Stimulated activated CD4-positive, alpha-beta T cell treated with anti-CD3 and anti-CD28 coated beads, TNF-alpha, amount 100 ng/mL, for 4 hours (primary cell): ENCODE measurements around the gene OR51B4.
"Not testable (repeated sequence)": the region's sequence is repeated elsewhere in the genome, so short reads cannot be mapped to it uniquely, and the experiment has no call there.

ENCODE experiments used
- DNase-seq, 3 experiments: peaks; one replicate each; pipeline ENCODE4 v3.0.0-alpha.2; 2020; ENCODE audit warnings: low read depth in 3 of 3

Gene OR51B4

GRCh38 chr11:5274395-5274794, 27.4 kb downstream of the OR51B4 start:
- no peak for DNase-seq

- DNase-seq: no peak
Observed at GRCh38 chr11:5272395-5273017, 29.2 kb downstream of the OR51B4 start.

- DNase-seq: no peak
Observed at GRCh38 chr11:5269715-5270147, 32.0 kb downstream of the OR51B4 start, which contains the start of gene HBE1. Gene HBE1, minus strand, starts transcription at chr11:5269945. Its CDS starts 55 bp downstream, at chr11:5269890.

GRCh38 chr11:5267033-5267563, 34.6 kb downstream of the OR51B4 start:
- DNase-seq: no peak

GRCh38 chr11:5266609-5267008, 35.1 kb downstream of the OR51B4 start:
- DNase-seq: no peak

GRCh38 chr11:5265832-5266231, 35.9 kb downstream of the OR51B4 start:
- DNase-seq: no peak

GRCh38 chr11:5258543-5259262, 43.0 kb downstream of the OR51B4 start:
- no peak for DNase-seq

- DNase-seq: no peak
Observed at GRCh38 chr11:5257296-5257695, 44.5 kb downstream of the OR51B4 start.

GRCh38 chr11:5254646-5255413, 46.9 kb downstream of the OR51B4 start, which contains the start of gene HBG2:
Gene HBG2, minus strand, starts transcription at chr11:5254781. Its CDS starts 53 bp downstream, at chr11:5254728.
- DNase-seq: not testable (repeated sequence)

GRCh38 chr11:5254023-5254422, 47.7 kb downstream of the OR51B4 start:
- DNase-seq: not testable (repeated sequence)

- not testable (repeated sequence) for DNase-seq
Observed at GRCh38 chr11:5253440-5253839, 48.3 kb downstream of the OR51B4 start.

- no peak for DNase-seq
Observed at GRCh38 chr11:5252919-5253265, 48.9 kb downstream of the OR51B4 start.

GRCh38 chr11:5252192-5252918, 49.4 kb downstream of the OR51B4 start:
- no peak for DNase-seq

GRCh38 chr11:5251746-5252145, 50.0 kb downstream of the OR51B4 start:
- DNase-seq: no peak
